Loucy (cell line): ENCODE measurements around the gene CLCN2.
A peak's percentile ranks its signal among the peaks of the same experiment; 100 is the strongest.

ENCODE experiments used
- H2AFZ ChIP-seq: fragments of 200-600 bp; sonication (generic); 2 replicates; pipeline ENCODE4 v1.6.0; 2016; ENCODE audit warnings: antibody characterized with exemption, mild to moderate bottlenecking, low read length, moderate library complexity
- H3F3A ChIP-seq: fragments of 200-600 bp; 2 replicates; pipeline ENCODE4 v1.6.0; 2016; ENCODE audit warnings: antibody characterized with exemption, low read depth, mild to moderate bottlenecking
- H3K27me3 ChIP-seq: fragments of 200-600 bp; sonication (generic); 2 replicates; pipeline ENCODE4 v1.6.1; 2014; ENCODE audit warnings: low read length, mild to moderate bottlenecking; ENCODE audit not compliant: insufficient read depth, poor library complexity, severe bottlenecking
- H3K36me3 ChIP-seq: fragments of 200-600 bp; sonication (generic); 2 replicates; pipeline ENCODE4 v1.6.1; 2016; ENCODE audit warnings: low read length; ENCODE audit not compliant: insufficient read depth
- H3K4me1 ChIP-seq: fragments of 200-600 bp; sonication (generic); 2 replicates; pipeline ENCODE4 v1.5.1; 2014; ENCODE audit warnings: low read length, mild to moderate bottlenecking; ENCODE audit not compliant: insufficient read depth, poor library complexity, severe bottlenecking
- H3K4me2 ChIP-seq: fragments of 200-600 bp; sonication (generic); 2 replicates; pipeline ENCODE4 v1.6.0; 2014; ENCODE audit warnings: antibody characterized with exemption, low read length, low read depth, mild to moderate bottlenecking; ENCODE audit not compliant: poor library complexity, severe bottlenecking
- H3K4me3 ChIP-seq: fragments of 200-600 bp; sonication (generic); 2 replicates; pipeline ENCODE4 v1.5.1; 2014; ENCODE audit warnings: low read length, mild to moderate bottlenecking, mixed read lengths; ENCODE audit not compliant: poor library complexity, severe bottlenecking
- H3K79me2 ChIP-seq: fragments of 200-600 bp; sonication (generic); 2 replicates; pipeline ENCODE4 v1.6.1; 2014; ENCODE audit warnings: low read length; ENCODE audit not compliant: insufficient read depth
- H3K9ac ChIP-seq: fragments of 200-600 bp; sonication (generic); 2 replicates; pipeline ENCODE4 v1.6.0; 2014; ENCODE audit warnings: mild to moderate bottlenecking, low read depth, low read length, moderate library complexity; ENCODE audit not compliant: poor library complexity, severe bottlenecking
- H3K9me2 ChIP-seq: fragments of 200-600 bp; sonication (generic); replicated peaks from 2 replicates; pipeline ENCODE4 v1.6.1; 2016; ENCODE audit warnings: low read depth, low read length, mixed read lengths
- H3K9me3 ChIP-seq: fragments of 200-600 bp; sonication (generic); 2 replicates; pipeline ENCODE4 v1.6.1; 2014; ENCODE audit warnings: mild to moderate bottlenecking, antibody characterized with exemption, low read length, low read depth; ENCODE audit not compliant: insufficient read depth
- H4K20me1 ChIP-seq: fragments of 200-600 bp; sonication (generic); 2 replicates; pipeline ENCODE4 v1.6.0; 2014; ENCODE audit warnings: antibody characterized with exemption, low read length, mild to moderate bottlenecking; ENCODE audit not compliant: insufficient read depth, poor library complexity, severe bottlenecking
- CTCF ChIP-seq: fragments of 200-600 bp; sonication (generic); conservative IDR thresholded peaks from 2 replicates; pipeline ENCODE4 v1.5.1; 2014; ENCODE audit warnings: mild to moderate bottlenecking, antibody characterized with exemption, low read length
- EZH2phosphoT487 ChIP-seq: fragments of 200-600 bp; IDR thresholded peaks from 2 replicates; pipeline ENCODE4 v1.6.1; 2018; ENCODE audit warnings: antibody characterized with exemption, mild to moderate bottlenecking, moderate library complexity, borderline replicate concordance

Gene CLCN2

GRCh38 chr3:184346480-184347190 lies 14.8 kb downstream of the CLCN2 start:
- Histone ChIP-seq H3K79me2 (no peaks in the 10 kb centered on the region), H3K27me3 (no peaks in the 10 kb centered on the region), H3K4me2 (no peak overlapping the region), H3K9ac (no peak overlapping the region), H4K20me1 (no peaks in the 10 kb centered on the region), H3K36me3 (no peaks in the 10 kb centered on the region), H3K9me2 (no peaks in the 10 kb centered on the region), H2AFZ (no peak overlapping the region), H3K4me3 (no peak overlapping the region), H3F3A (no peaks in the 10 kb centered on the region), H3K4me1 (no peaks in the 10 kb centered on the region), H3K9me3 (no peaks in the 10 kb centered on the region)
- TF ChIP-seq EZH2phosphoT487, result no peak
- no peak for TF ChIP-seq CTCF

- Histone ChIP-seq H3F3A (no peaks in the 10 kb centered on the region), H3K9ac (no peak overlapping the region), H4K20me1 (no peaks in the 10 kb centered on the region), H3K4me3 (no peak overlapping the region), H3K9me3 (no peaks in the 10 kb centered on the region), H3K9me2 (no peaks in the 10 kb centered on the region), H3K4me1 (peaks cover 7% of the 10 kb centered on the region), H3K27me3 (no peaks in the 10 kb centered on the region), H3K36me3 (no peaks in the 10 kb centered on the region), H2AFZ (no peak overlapping the region), H3K79me2 (no peaks in the 10 kb centered on the region), H3K4me2 (no peak overlapping the region)
- TF ChIP-seq EZH2phosphoT487, result no peak
- peak; percentile 58 for TF ChIP-seq CTCF
These were observed 15.9 kb downstream of the CLCN2 start for GRCh38 chr3:184345317-184346144.

GRCh38 chr3:184344579-184345316 lies 16.7 kb downstream of the CLCN2 start:
- no peaks in the 10 kb centered on the region for H3K79me2 ChIP-seq
- H3K4me1 ChIP-seq, result peaks cover 7% of the 10 kb centered on the region
- no peak overlapping the region for H3K4me2 ChIP-seq
- H3K36me3 ChIP-seq, result no peaks in the 10 kb centered on the region
- H3K9me3 ChIP-seq, result no peaks in the 10 kb centered on the region
- H3K4me3 ChIP-seq, result no peak overlapping the region
- no peaks in the 10 kb centered on the region for H3K9me2 ChIP-seq
- H3K9ac ChIP-seq, result no peak overlapping the region
- TF ChIP-seq EZH2phosphoT487 (no peak), CTCF (no peak)
- no peaks in the 10 kb centered on the region for H4K20me1 ChIP-seq
- no peaks in the 10 kb centered on the region for H3F3A ChIP-seq
- no peak overlapping the region for H2AFZ ChIP-seq
- no peaks in the 10 kb centered on the region for H3K27me3 ChIP-seq
